Sciatic nerve (tissue), 2 donors: ENCODE data around the gene TMC5. TPM values are rescaled to one million over a fixed set of nuclear protein-coding genes. Genes with fewer than 3 reads are reported as not detected.

Experiments
- ATAC-seq: fragments of 200-7000 bp; cut with Tn5 transposase; one replicate; pipeline ENCODE4 v1.9.1; 2020; ENCODE audit warnings: mild to moderate bottlenecking, moderate library complexity
- DNase-seq: peaks from one replicate; pipeline ENCODE4 v3.0.0-alpha.2; 2020; ENCODE audit warnings: low spot score
- intact Hi-C: fragments of 100-400 bp; cut with DNase I; formaldehyde crosslinking; loops from one replicate; pipeline ENCODE4 v1.14.2; 2022
- total RNA-seq: library from RNA; stranded (reverse); fragmentation: NEBNext Ultra II Directional; extraction: Animal tissue kit (Norgen Biotek cat#: 25700); gene quantifications from one replicate; pipeline ENCODE4 v1.2.1, GENCODE V29; 2021
- donor health status: DM: no; HTN: no; CAD: no.
- donor health status: DM: no; HTN: no; CAD: no.

TMC5 gene
- total RNA-seq, 1 donor from 2014 or later = 1.7 TPM

- intact Hi-C loops = no loop called here
- ATAC-seq = no peak
Observed at GRCh38 chr16:19439483-19439882, 21.8 kb downstream of the TMC5 start.

DNA sequence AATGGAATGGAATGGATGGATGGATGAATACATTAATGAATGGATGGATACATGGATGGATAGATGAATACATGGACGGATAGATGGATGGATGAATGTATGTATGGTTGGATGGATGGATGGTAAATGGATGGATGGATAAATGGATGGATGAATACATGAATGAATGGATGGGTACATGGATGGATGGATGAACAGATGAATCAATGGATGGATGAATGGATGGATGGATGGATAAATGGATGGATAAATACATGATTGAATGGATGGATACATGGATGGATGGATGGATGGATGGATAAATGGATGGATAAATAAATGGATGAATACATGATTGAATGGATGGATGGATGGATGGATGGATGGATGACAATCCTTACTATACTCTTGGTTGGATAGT is 26.0 kb downstream of the TMC5 start:
- no peak for DNase-seq
- no peak for ATAC-seq
- intact Hi-C loops = no loop called here

More at GRCh38 chr16:19439483-19439882, 21.8 kb downstream of the TMC5 start:
- no peak for DNase-seq

GRCh38 chr16:19446300-19446846 is 28.7 kb downstream of the TMC5 start:
- no peak for DNase-seq
- intact Hi-C loops = no loop called here
- no peak for ATAC-seq

DNA sequence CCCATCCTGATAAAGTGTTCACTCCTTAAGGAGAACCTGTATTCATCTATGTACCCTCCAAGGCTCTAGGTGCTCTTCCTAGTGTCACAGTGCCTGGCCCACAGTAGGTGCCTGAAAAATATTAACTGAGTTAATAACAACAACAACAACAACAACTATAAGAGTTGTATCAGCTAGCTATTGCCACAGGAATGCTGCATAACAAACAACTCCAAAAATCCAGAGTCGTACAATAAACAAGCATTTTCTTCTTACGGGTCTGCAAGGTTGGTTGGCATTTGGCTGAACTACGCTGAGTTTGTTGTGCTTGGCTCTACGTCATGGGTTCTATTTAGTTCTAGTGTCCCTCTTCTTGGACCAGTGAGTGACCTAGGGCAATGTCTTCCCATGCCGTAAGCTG is 29.2 kb downstream of the TMC5 start:
- intact Hi-C loops = no loop called here
- ATAC-seq = no peak
- no peak for DNase-seq

GRCh38 chr16:19450186-19450585 is 32.5 kb downstream of the TMC5 start:
- DNase-seq (no peak), ATAC-seq (no peak)
- intact Hi-C loops = no loop called here

GRCh38 chr16:19458722-19459379 is 41.2 kb downstream of the TMC5 start:
- DNase-seq = no peak
- intact Hi-C loops = no loop called here
- ATAC-seq = no peak

GRCh38 chr16:19460397-19460796 is 42.7 kb downstream of the TMC5 start:
- intact Hi-C loops = no loop called here
- ATAC-seq = no peak
- DNase-seq = no peak

DNA sequence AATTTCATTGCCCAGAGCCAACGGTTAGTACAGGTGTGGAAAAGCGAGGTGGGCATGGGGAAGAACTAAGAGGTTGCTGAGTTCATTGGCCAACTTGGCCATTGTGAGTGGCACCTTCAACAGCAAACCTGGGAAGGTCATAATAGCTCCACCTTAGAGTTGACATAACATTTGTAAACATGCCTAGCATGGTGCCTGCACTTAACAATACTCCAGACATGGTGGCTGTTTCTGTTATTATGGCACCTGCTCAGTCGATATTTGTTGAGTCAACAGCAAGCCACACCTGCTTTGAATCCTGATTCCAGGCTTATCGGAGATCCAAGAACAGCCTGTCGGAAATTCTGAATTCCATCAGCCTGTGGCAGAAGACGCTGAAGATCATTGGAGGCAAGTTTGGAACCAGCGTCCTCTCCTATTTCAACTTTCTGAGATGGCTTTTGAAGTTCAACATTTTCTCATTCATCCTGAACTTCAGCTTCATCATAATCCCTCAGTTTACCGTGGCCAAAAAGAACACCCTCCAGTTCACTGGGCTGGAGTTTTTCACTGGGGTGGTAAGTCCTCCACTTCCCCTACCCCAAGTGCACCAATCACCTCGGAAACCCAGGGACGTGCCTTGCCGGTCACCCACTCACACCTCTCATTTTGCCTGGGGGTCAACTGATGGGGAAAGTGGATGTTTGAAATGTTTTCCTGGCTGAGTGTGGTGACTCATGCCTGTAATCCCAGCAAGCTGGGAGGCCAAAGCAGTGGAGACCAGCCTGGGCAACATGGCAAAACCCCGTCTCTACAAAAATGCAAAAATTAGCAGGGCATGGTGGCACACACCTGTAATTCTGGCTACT is 46.0 kb downstream of the TMC5 start:
- DNase-seq = no peak
- ATAC-seq = no peak
- intact Hi-C loops = no loop called here

DNA sequence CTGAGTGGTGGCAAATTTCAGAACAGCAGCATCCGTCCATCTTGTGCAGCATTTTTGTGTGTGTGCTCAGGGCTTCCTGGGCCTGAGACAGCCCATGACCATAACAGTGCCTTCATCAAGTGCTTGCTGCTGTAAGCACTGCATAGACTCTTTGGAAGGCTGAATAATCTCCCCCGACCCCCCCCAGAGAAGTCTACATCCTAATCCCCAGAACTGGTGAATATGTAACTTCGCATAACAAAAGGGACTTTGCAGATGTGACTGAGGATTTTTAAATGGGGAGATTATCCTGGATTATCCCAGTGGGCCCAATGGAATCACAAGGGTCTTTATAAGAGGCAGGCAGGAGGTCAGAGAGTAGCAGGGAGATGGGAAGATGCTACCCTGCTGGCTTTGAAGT is 50.6 kb downstream of the TMC5 start:
- no peak for ATAC-seq
- intact Hi-C loops = no loop called here
- no peak for DNase-seq

DNA sequence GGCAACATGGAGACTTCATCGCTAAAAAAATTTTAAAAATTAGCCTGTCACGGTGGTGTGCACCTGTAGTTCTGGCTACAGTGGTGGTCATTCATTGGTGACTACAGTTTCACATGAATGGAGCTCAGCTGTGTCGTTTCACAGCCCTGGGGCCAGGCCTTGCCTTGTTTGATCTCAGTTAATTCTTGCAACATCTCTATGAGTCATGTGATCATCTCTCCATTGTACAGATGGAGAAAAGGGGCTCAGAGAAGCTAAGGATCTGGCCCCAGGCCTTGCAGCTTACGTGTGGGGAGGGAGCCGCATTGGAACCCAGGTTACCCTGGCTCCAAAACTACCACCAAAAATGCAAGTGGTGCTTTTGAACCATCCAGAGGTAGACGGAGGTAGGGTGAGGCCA is 54.8 kb downstream of the TMC5 start:
- DNase-seq = no peak
- intact Hi-C loops = no loop called here
- no peak for ATAC-seq

GRCh38 chr16:19474617-19475016 is 56.9 kb downstream of the TMC5 start:
- ATAC-seq (no peak), DNase-seq (no peak)
- intact Hi-C loops = no loop called here

DNA sequence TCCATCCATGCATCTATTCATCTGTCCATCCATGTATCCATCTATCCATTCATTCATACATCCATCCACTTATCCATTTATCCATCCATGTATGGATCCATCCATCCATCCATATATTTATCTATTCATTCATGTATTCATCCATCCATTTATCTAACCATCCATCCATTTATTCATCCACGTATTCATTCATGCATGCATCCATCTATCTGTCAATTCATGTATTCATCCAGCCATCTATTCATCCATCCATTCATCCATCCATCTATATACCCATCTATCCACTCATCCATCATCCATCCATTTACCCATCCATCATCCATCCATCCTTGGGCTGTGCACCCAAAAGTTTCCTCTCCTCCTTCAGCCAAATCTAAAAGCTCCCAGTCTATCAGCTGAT is 60.8 kb downstream of the TMC5 start:
- DNase-seq = no peak
- intact Hi-C loops = no loop called here
- no peak for ATAC-seq

GRCh38 chr16:19479302-19479721 is 61.6 kb downstream of the TMC5 start:
- intact Hi-C loops = no loop called here
- no peak for DNase-seq
- no peak for ATAC-seq

- no peak for ATAC-seq
- intact Hi-C loops = no loop called here
- no peak for DNase-seq
Observed at GRCh38 chr16:19481296-19481695, 63.6 kb downstream of the TMC5 start.

- ATAC-seq (no peak), DNase-seq (no peak)
- intact Hi-C loops = no loop called here
Observed at GRCh38 chr16:19481769-19482168, 64.1 kb downstream of the TMC5 start.

DNA sequence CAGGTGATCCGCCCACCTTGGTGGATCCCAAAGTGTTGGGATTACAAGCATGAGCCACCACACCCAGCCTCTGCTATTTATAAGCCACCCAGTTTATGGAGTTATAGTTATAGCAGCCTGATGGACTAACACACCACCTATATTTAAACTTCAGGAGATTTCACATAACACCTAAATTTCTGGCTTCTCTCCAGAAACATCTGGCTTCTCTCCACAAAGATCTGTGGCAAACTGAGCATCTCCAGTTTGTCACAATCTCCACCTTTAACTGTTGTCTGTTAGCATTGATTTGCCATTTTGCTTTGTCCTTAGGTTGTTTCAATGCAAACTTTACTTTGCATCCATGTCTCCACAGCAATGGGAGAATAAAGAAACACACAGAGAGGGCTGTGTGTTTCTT is 64.6 kb downstream of the TMC5 start:
- DNase-seq (no peak), ATAC-seq (no peak)
- intact Hi-C loops = no loop called here

DNA sequence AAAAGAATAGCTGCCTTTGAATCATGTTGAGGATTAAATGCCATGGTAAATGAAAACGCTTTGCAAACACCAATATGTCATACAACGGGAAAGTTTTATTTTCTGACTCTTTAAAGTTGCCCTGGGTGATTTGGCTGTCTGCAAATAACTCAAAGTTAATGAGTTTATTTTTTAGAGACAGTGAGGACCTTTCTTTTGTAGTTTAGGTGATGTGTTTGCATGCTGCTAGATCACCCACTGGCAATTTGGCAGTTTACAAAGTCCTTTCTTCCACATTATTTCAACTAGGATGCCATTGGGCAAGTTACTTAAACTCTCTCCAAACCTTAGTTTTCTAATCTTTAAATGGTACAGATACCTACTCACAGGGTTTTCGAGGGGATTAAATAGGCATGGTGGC is 66.4 kb downstream of the TMC5 start:
- DNase-seq (no peak), ATAC-seq (no peak)
- intact Hi-C loops = no loop called here

GRCh38 chr16:19485611-19486010 is 67.9 kb downstream of the TMC5 start:
- ATAC-seq = no peak
- no peak for DNase-seq
- intact Hi-C loops = no loop called here

DNA sequence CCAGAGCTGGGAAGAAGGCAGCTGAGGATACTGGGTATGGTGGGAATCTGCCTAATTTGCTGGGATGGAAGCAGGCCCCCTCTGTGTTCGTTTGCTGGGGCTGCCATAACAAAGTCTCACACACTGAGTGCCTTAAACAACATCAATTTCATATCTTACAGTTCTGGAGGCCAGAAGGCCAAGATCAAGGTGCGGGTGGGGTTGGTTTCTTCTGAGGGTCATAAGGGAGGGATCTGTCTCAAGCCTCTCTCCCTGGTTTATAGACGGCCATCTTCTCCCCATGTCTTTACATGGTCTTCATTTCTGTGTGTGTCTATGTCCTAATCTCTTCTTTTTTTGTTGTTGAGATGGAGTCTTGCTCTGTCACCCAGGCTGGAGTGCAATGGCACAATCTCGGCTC is 68.4 kb downstream of the TMC5 start:
- intact Hi-C loops = no loop called here
- DNase-seq (no peak), ATAC-seq (no peak)

DNA sequence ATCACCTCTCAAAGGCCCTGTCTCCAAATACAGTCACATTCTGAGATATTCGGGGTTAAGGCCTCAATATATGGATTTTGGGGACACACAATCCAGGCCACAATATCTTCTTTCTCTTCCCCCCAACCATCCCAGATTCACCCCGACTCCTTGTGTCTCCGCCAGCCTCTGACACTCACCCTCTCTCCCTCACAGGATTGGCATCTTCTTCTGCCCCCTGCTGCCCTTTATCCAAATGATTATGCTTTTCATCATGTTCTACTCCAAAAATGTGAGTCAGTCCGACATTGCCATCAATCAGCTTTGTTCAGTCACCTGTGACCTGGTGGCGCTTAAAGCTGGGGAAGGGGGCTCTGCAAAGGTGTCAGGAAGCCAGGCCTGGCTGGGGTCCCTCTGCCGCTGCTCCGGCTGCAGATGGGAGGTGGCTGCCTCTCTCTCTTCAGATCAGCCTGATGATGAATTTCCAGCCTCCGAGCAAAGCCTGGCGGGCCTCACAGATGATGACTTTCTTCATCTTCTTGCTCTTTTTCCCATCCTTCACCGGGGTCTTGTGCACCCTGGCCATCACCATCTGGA is 69.2 kb downstream of the TMC5 start:
- ATAC-seq (no peak), DNase-seq (no peak)
- intact Hi-C loops = no loop called here
